Astrocyte of the cerebellum (primary cell): ENCODE data around the gene KIAA1328.

Experiments
- DNase-seq: peaks from one replicate; pipeline ENCODE4 v3.0.0-alpha.2; 2011; ENCODE audit warnings: low read depth
- H3K4me3 ChIP-seq: 2 replicates; pipeline ENCODE4 v1.5.1; 2011; ENCODE audit warnings: mild to moderate bottlenecking, low read depth, low read length, moderate library complexity
- in situ Hi-C: cut with HindIII; loops from 2 replicates; pipeline ENCODE4 v1.10.0; 2017; ENCODE audit warnings: low sequenced_read_pairs
- TF ChIP-seq, protein P1 (sequence below): IDR thresholded peaks from 2 replicates; pipeline ENCODE4 v1.5.1; 2012; ENCODE audit warnings: low read length, low read depth, moderate library complexity, mild to moderate bottlenecking; ENCODE audit errors: missing control alignments

The KIAA1328 gene

DNA sequence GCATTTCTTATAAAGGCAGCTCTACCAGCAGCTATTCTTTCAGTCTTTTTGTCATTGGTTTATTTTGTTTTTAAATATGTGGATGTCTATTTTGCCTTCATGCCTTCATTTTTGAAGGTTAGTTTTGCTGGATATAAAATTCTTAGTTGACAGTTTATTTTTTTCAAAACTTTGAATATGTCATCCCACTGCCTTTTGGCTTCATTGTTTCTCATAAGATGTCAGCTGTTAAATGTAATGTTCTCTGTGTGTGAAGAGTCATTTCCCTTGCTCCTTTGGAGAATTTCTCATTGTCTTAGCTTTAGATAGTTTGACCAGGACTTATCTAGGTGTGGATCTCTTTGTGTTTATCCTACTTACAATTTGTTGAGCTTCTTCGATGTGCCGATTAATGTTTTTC is 213.5 kb downstream of the KIAA1328 start:
- no peak for DNase-seq
- TF ChIP-seq, protein P1, sequence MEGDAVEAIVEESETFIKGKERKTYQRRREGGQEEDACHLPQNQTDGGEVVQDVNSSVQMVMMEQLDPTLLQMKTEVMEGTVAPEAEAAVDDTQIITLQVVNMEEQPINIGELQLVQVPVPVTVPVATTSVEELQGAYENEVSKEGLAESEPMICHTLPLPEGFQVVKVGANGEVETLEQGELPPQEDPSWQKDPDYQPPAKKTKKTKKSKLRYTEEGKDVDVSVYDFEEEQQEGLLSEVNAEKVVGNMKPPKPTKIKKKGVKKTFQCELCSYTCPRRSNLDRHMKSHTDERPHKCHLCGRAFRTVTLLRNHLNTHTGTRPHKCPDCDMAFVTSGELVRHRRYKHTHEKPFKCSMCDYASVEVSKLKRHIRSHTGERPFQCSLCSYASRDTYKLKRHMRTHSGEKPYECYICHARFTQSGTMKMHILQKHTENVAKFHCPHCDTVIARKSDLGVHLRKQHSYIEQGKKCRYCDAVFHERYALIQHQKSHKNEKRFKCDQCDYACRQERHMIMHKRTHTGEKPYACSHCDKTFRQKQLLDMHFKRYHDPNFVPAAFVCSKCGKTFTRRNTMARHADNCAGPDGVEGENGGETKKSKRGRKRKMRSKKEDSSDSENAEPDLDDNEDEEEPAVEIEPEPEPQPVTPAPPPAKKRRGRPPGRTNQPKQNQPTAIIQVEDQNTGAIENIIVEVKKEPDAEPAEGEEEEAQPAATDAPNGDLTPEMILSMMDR, result no peak
- no peak overlapping the region for H3K4me3 ChIP-seq
- in situ Hi-C loops, result no loop called here

DNA sequence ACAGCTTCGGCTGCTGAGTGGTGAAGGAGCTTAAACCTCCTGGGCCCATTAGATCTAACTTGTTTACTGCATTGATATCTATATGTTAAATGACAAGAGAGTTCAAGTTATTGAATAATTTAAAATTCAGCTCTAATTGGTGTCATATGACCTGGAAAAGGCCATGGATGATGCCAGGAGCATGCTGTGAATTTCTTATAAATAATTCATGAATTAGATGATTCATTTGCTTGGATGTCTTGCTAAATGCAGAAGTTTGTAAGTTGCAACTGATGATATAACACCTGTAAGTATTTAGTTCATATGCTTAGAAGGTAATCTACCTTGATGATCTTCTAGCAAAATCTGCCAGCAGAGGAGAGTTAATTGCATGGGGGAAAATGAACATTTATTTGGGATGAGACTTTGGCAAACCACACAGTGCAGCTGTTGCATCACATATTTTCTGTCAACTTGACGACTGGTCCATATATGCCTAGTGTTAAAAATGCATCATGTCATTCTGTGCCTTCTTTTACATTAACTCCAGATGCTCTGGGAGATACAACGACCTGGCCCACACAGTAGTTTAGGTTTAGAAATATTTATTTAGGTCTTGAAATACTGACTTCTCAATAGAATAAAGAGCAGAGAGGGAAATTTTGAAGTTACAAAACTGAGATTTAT is 226.3 kb downstream of the KIAA1328 start:
- no peak overlapping the region for H3K4me3 ChIP-seq
- in situ Hi-C loops, result no loop called here
- peak; percentile 20 for DNase-seq
- TF ChIP-seq, protein P1, result no peak

DNA sequence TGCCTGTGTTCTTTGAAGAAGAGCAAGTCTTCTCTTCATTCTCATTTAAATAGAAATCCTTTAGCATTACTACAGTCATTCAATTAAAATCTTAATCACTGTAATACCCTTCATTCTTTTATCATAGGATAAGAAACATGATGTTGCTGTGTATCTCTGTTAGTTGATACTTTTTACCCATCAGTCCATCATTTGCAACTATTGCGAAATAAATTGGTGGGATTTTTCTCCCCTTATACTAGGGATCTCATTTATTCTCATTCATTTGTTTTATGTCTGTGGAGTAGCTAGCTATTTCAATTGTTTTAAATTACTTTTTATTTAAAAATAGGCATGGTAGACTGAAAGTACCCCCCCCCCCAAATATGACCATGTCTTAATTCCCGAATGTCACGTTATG is 235.3 kb downstream of the KIAA1328 start:
- in situ Hi-C loops, result no loop called here
- no peak for DNase-seq

DNA sequence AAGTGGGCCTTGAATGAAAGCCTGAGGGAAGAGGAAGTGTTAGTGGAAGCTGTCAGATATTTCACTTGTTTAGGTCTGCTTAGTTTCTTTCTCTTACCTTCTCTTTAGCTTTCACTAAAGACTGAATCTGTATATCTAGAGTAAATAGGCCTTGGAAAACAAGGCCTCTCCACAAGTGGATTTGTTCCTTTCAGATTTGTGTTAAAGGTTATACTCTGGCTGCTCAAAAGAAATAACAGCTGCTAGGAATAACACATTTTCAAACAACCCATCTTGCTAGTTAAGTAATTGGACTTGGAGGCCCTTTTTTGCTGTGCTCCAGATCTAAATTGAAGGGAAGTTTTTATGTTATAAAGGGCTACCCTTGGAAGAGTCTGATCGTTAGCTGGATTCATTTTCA is 236.3 kb downstream of the KIAA1328 start:
- H3K4me3 ChIP-seq, result no peak overlapping the region
- in situ Hi-C loops, result no loop called here
- no peak for DNase-seq
- TF ChIP-seq, protein P1, result no peak

More for the DNA sequence above, 235.3 kb downstream of the KIAA1328 start:
- no peak overlapping the region for H3K4me3 ChIP-seq
- TF ChIP-seq, protein P1, result no peak

DNA sequence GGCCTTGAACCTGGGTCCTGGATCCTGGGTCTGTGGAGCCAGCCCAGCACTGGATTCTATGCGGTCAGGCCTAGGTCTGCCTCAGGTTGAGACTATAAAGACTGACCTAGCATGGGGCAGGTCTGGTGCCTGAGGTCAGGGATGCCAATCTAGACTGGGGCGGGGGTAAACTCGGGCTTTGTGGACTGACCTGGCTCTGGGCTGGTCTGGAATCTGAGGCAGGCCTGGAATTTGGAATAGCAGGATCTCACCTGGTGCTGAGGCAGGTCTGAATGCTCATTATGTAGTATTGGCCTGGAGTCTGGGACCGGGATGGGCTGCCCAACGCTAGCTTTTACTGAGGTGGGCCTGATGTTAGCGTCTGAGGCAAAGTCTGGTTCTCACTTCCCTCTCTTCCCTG is 256.0 kb downstream of the KIAA1328 start:
- DNase-seq, result no peak
- TF ChIP-seq, protein P1, result no peak
- no peak overlapping the region for H3K4me3 ChIP-seq
- in situ Hi-C loops, result no loop called here

DNA sequence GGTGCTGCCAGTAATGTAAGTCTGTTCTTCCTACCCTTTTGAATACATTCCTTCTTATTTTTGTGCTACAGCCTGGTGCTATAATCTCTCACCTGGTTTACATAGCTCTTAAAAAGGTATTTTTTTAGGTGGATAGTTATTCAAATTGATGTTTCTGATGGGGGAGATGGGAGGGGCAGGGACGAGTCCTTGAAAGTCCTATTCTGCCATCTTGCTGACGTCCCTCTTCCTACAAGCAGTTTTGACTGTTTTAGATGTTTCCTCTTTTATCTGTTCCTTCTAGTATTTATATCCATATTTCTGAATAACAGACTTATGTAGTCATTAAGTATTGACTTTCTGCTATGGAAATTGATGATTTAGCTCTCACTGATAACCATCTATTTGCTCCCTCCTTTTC is 256.4 kb downstream of the KIAA1328 start:
- TF ChIP-seq, protein P1, result no peak
- H3K4me3 ChIP-seq, result no peak overlapping the region
- DNase-seq, result no peak
- in situ Hi-C loops, result no loop called here
